HUES64 (cell line): Measurements from ENCODE around the gene MRPS15.
"Not testable (repeated sequence)": the region's sequence is repeated elsewhere in the genome, so short reads cannot be mapped to it uniquely, and the experiment has no call there.

ENCODE experiments used
- H3K27ac ChIP-seq: 2 replicates; pipeline ENCODE4 v1.7.0; 2013; ENCODE audit warnings: low read depth, low read length, inconsistent platforms
- H3K27me3 ChIP-seq: 2 replicates; pipeline ENCODE4 v1.6.1; 2013; ENCODE audit warnings: mild to moderate bottlenecking, low read length; ENCODE audit not compliant: insufficient read depth
- H3K36me3 ChIP-seq: 2 replicates; pipeline ENCODE4 v1.6.1; 2013; ENCODE audit warnings: mild to moderate bottlenecking, low read length; ENCODE audit not compliant: insufficient read depth
- H3K4me1 ChIP-seq: 2 replicates; pipeline ENCODE4 v1.6.1; 2013; ENCODE audit warnings: mild to moderate bottlenecking, low read length, moderate library complexity; ENCODE audit not compliant: insufficient read depth
- H3K4me3 ChIP-seq: 2 replicates; pipeline ENCODE4 v1.5.1; 2013; ENCODE audit warnings: mild to moderate bottlenecking, low read length, moderate library complexity
- H3K9ac ChIP-seq: 2 replicates; pipeline ENCODE4 v1.6.1; 2013; ENCODE audit warnings: mild to moderate bottlenecking, low read depth, low read length
- H3K9me3 ChIP-seq: 2 replicates; pipeline ENCODE4 v1.6.1; 2013; ENCODE audit warnings: low read depth, low read length; ENCODE audit not compliant: insufficient read depth
- WGBS: fragments of 150-250, 120-280 bp; methylation state at CpG from one replicate; pipeline ENCODE4 v1.1.7; 2013; ENCODE audit warnings: missing lambda C conversion rate; 5-methylcytosine and 5-hydroxymethylcytosine counted together

Gene MRPS15

GRCh38 chr1:36501911-36502310, 37.7 kb upstream of the MRPS15 start:
- not testable (repeated sequence) for H3K27ac ChIP-seq, H3K36me3 ChIP-seq, H3K27me3 ChIP-seq, H3K9ac ChIP-seq, H3K4me3 ChIP-seq, H3K9me3 ChIP-seq, H3K4me1 ChIP-seq
- WGBS, result 86% methylated on average over 4 of the region's 4 CpGs

- Histone ChIP-seq H3K9ac (no peak overlapping the region), H3K27ac (no peak overlapping the region), H3K4me1 (no peaks in the 10 kb centered on the region), H3K36me3 (no peaks in the 10 kb centered on the region), H3K9me3 (no peaks in the 10 kb centered on the region), H3K4me3 (no peak overlapping the region), H3K27me3 (no peaks in the 10 kb centered on the region; the same call in none of the 2 replicates)
- WGBS, result 100% methylated on average over 1 of the region's 2 CpGs
Observed at GRCh38 chr1:36497207-36497606, 33.0 kb upstream of the MRPS15 start.

GRCh38 chr1:36494971-36495370, 30.8 kb upstream of the MRPS15 start:
- H3K27me3 ChIP-seq, result no peaks in the 10 kb centered on the region; the same call in none of the 2 replicates
- H3K9me3 ChIP-seq, result no peaks in the 10 kb centered on the region
- 89% methylated on average over 5 of the region's 5 CpGs for WGBS

GRCh38 chr1:36493524-36493923, 29.3 kb upstream of the MRPS15 start:
- Histone ChIP-seq H3K9ac (no peak overlapping the region), H3K4me3 (no peak overlapping the region), H3K36me3 (no peaks in the 10 kb centered on the region), H3K4me1 (no peaks in the 10 kb centered on the region), H3K27me3 (no peaks in the 10 kb centered on the region; the same call in none of the 2 replicates), H3K9me3 (no peaks in the 10 kb centered on the region), H3K27ac (no peak overlapping the region)
- 90% methylated on average over 9 of the region's 9 CpGs for WGBS

More at GRCh38 chr1:36494971-36495370, 30.8 kb upstream of the MRPS15 start:
- Histone ChIP-seq H3K4me1 (no peaks in the 10 kb centered on the region), H3K4me3 (no peak overlapping the region), H3K27ac (no peak overlapping the region), H3K36me3 (no peaks in the 10 kb centered on the region), H3K9ac (no peak overlapping the region)

GRCh38 chr1:36492491-36492890, 28.3 kb upstream of the MRPS15 start:
- H3K4me1 ChIP-seq, result no peaks in the 10 kb centered on the region
- no peaks in the 10 kb centered on the region for H3K9me3 ChIP-seq
- no peak overlapping the region for H3K27ac ChIP-seq
- H3K36me3 ChIP-seq, result no peaks in the 10 kb centered on the region
- no peak overlapping the region for H3K4me3 ChIP-seq
- 74% methylated on average over 8 of the region's 9 CpGs for WGBS
- H3K27me3 ChIP-seq, result no peaks in the 10 kb centered on the region; the same call in 1 of the 2 replicates
- no peak overlapping the region for H3K9ac ChIP-seq

GRCh38 chr1:36489258-36490051, 25.3 kb upstream of the MRPS15 start:
- H3K9me3 ChIP-seq, H3K4me3 ChIP-seq, H3K9ac ChIP-seq, H3K27ac ChIP-seq, H3K4me1 ChIP-seq, H3K27me3 ChIP-seq, H3K36me3 ChIP-seq: not testable (repeated sequence)
- 84% methylated on average over 9 of the region's 10 CpGs for WGBS

GRCh38 chr1:36487906-36488305, 23.7 kb upstream of the MRPS15 start:
- no peaks in the 10 kb centered on the region for H3K4me1 ChIP-seq
- no peaks in the 10 kb centered on the region for H3K36me3 ChIP-seq
- WGBS, result 82% methylated on average over 3 of the region's 3 CpGs
- no peaks in the 10 kb centered on the region for H3K9me3 ChIP-seq
- no peak overlapping the region for H3K9ac ChIP-seq
- no peaks in the 10 kb centered on the region for H3K27me3 ChIP-seq
- H3K27ac ChIP-seq, result no peak overlapping the region
- H3K4me3 ChIP-seq, result no peak overlapping the region

- H3K9me3 ChIP-seq, H3K4me3 ChIP-seq, H3K9ac ChIP-seq, H3K27ac ChIP-seq, H3K27me3 ChIP-seq, H3K4me1 ChIP-seq, H3K36me3 ChIP-seq: not testable (repeated sequence)
- 95% methylated on average over 9 of the region's 9 CpGs for WGBS
Observed at GRCh38 chr1:36487336-36487725, 23.1 kb upstream of the MRPS15 start.

GRCh38 chr1:36486439-36487335, 22.5 kb upstream of the MRPS15 start:
- no peak overlapping the region for H3K9ac ChIP-seq
- H3K9me3 ChIP-seq, result no peaks in the 10 kb centered on the region
- no peak overlapping the region for H3K27ac ChIP-seq
- H3K4me1 ChIP-seq, result no peaks in the 10 kb centered on the region
- 88% methylated on average over 17 of the region's 17 CpGs for WGBS
- no peaks in the 10 kb centered on the region for H3K27me3 ChIP-seq
- H3K36me3 ChIP-seq, result no peaks in the 10 kb centered on the region
- no peak overlapping the region for H3K4me3 ChIP-seq

GRCh38 chr1:36486093-36486438, 21.9 kb upstream of the MRPS15 start:
- Histone ChIP-seq H3K27ac (no peak overlapping the region), H3K9ac (no peak overlapping the region), H3K9me3 (no peaks in the 10 kb centered on the region), H3K36me3 (no peaks in the 10 kb centered on the region), H3K4me1 (no peaks in the 10 kb centered on the region), H3K4me3 (no peak overlapping the region), H3K27me3 (no peaks in the 10 kb centered on the region)
- 96% methylated on average over 2 of the region's 2 CpGs for WGBS

- Histone ChIP-seq H3K4me1 (no peaks in the 10 kb centered on the region), H3K9me3 (no peaks in the 10 kb centered on the region), H3K4me3 (no peak overlapping the region), H3K27me3 (no peaks in the 10 kb centered on the region), H3K9ac (no peak overlapping the region), H3K27ac (no peak overlapping the region), H3K36me3 (no peaks in the 10 kb centered on the region)
- 85% methylated on average over 2 of the region's 2 CpGs for WGBS
Observed at GRCh38 chr1:36484099-36484498, 19.9 kb upstream of the MRPS15 start.
